Tibial artery (tissue), 4 donors: Measurements from ENCODE around the gene FNDC3B.
A peak's percentile ranks its signal among the peaks of the same experiment; 100 is the strongest.

Experiments
- DNase-seq, 2 donors: peaks; one replicate each; pipeline ENCODE4 v3.0.0-alpha.2; 2019
- H3K27ac ChIP-seq, 2 donors: fragments of 200-600 bp; sonication (generic) in 1 of 2; 1 replicate in 1 of 2; 2 replicates in 1 of 2; pipeline ENCODE4 v1.5.1; 2018 to 2019; ENCODE audit warnings: mild to moderate bottlenecking in 1 of 2
- H3K27me3 ChIP-seq, 2 donors: fragments of 200-600 bp; sonication (generic) in 1 of 2; one replicate each; pipeline versions ENCODE4 v1.5.1 to v1.6.0; 2016 to 2019
- H3K36me3 ChIP-seq, 3 donors: fragments of 200-600 bp; sonication (generic) in 2 of 3; one replicate each; pipeline ENCODE4 v1.5.1; 2016 to 2019; ENCODE audit warnings: mild to moderate bottlenecking in 2 of 3
- H3K4me1 ChIP-seq, 4 donors: fragments of 200-600 bp; sonication (generic) in 2 of 4; 1 replicate in 3 of 4; 2 replicates in 1 of 4; pipeline ENCODE4 v1.5.1; 2016 to 2019
- H3K4me3 ChIP-seq, 2 donors: fragments of 200-600 bp; sonication (generic) in 1 of 2; 1 replicate in 1 of 2; 2 replicates in 1 of 2; pipeline ENCODE4 v1.5.1; 2018 to 2019; ENCODE audit warnings: mild to moderate bottlenecking in 2 of 2
- H3K9me3 ChIP-seq, 3 donors: fragments of 200-600 bp; sonication (generic) in 1 of 3; one replicate each; pipeline ENCODE4 v1.5.1; 2016 to 2019
- CTCF ChIP-seq, 2 experiments: fragments of 200-600 bp in 1 of 2; fragments of 450-650 bp in 1 of 2; IDR thresholded peaks; one replicate each; pipeline ENCODE4 v1.5.1; 2017 to 2019; ENCODE audit warnings: antibody characterized with exemption in 2 of 2, mild to moderate bottlenecking in 1 of 2, moderate library complexity in 1 of 2
- intact Hi-C: fragments of 100-400 bp; cut with DNase I; formaldehyde crosslinking; loops from one replicate; pipeline ENCODE4 v1.15.0; 2023; ENCODE audit warnings: low total_unique reads

The FNDC3B gene

GRCh38 chr3:172131746-172132145 is 92.4 kb downstream of the FNDC3B start:
- intact Hi-C loops = no loop called here
- H3K27ac ChIP-seq = peak overlapping the region in 1 of 2 donors; percentile 10
- H3K36me3 ChIP-seq = no peaks in the 10 kb centered on the region
- no peak overlapping the region for H3K4me3 ChIP-seq
- H3K27me3 ChIP-seq = no peaks in the 10 kb centered on the region
- no peak for TF ChIP-seq CTCF (IDR thresholded peaks at IDR 0.05)
- H3K4me1 ChIP-seq = peaks cover 0 to 59% (median 27%) of the 10 kb centered on the region in 4 donors
- no peaks in the 10 kb centered on the region for H3K9me3 ChIP-seq
- DNase-seq = no peak

GRCh38 chr3:172132159-172132586 is 92.8 kb downstream of the FNDC3B start:
- Histone ChIP-seq H3K4me1 (peaks cover 0 to 59% (median 28%) of the 10 kb centered on the region in 4 donors), H3K36me3 (no peaks in the 10 kb centered on the region), H3K9me3 (no peaks in the 10 kb centered on the region), H3K27ac (peak overlapping the region in 1 of 2 donors; percentile 10), H3K27me3 (no peaks in the 10 kb centered on the region), H3K4me3 (no peak overlapping the region)
- intact Hi-C loops = no loop called here
- no peak for DNase-seq
- no peak for TF ChIP-seq CTCF (IDR thresholded peaks at IDR 0.05)

GRCh38 chr3:172132721-172133311 is 93.4 kb downstream of the FNDC3B start:
- Histone ChIP-seq H3K27ac (no peak overlapping the region), H3K4me1 (peaks cover 0 to 59% (median 34%) of the 10 kb centered on the region in 4 donors)
- intact Hi-C loops = no loop called here

GRCh38 chr3:172133838-172134237 is 94.5 kb downstream of the FNDC3B start:
- Histone ChIP-seq H3K36me3 (no peaks in the 10 kb centered on the region), H3K27ac (no peak overlapping the region), H3K4me1 (peaks cover 0 to 59% (median 40%) of the 10 kb centered on the region in 4 donors), H3K9me3 (no peaks in the 10 kb centered on the region), H3K27me3 (no peaks in the 10 kb centered on the region), H3K4me3 (no peak overlapping the region)
- intact Hi-C loops = no loop called here
- TF ChIP-seq CTCF (IDR thresholded peaks at IDR 0.05) = no peak
- DNase-seq = no peak

More at GRCh38 chr3:172132721-172133311, 93.4 kb downstream of the FNDC3B start:
- Histone ChIP-seq H3K4me3 (no peak overlapping the region), H3K9me3 (no peaks in the 10 kb centered on the region), H3K36me3 (no peaks in the 10 kb centered on the region), H3K27me3 (no peaks in the 10 kb centered on the region)
- TF ChIP-seq CTCF (IDR thresholded peaks at IDR 0.05) = no peak
- DNase-seq = no peak

GRCh38 chr3:172134352-172134751 is 95.0 kb downstream of the FNDC3B start:
- no peaks in the 10 kb centered on the region for H3K36me3 ChIP-seq
- DNase-seq = no peak
- H3K27ac ChIP-seq = no peak overlapping the region
- no peaks in the 10 kb centered on the region for H3K9me3 ChIP-seq
- no peak for TF ChIP-seq CTCF (IDR thresholded peaks at IDR 0.05)
- no peaks in the 10 kb centered on the region for H3K27me3 ChIP-seq
- intact Hi-C loops = no loop called here
- peaks cover 0 to 59% (median 42%) of the 10 kb centered on the region in 4 donors for H3K4me1 ChIP-seq
- H3K4me3 ChIP-seq = no peak overlapping the region
